ENCODE measurements around the gene SLC39A9. TPM values are rescaled to one million over a fixed set of nuclear protein-coding genes. Genes with fewer than 3 reads are reported as not detected.
"Not testable (repeated sequence)": the region's sequence is repeated elsewhere in the genome, so short reads cannot be mapped to it uniquely, and the experiment has no call there.

The SLC39A9 gene
- total and polyA plus RNA-seq, 2 donors (not counting 1 experiment from before 2014, with no cell fraction given) = 18.4 to 59.1 TPM

DNA sequence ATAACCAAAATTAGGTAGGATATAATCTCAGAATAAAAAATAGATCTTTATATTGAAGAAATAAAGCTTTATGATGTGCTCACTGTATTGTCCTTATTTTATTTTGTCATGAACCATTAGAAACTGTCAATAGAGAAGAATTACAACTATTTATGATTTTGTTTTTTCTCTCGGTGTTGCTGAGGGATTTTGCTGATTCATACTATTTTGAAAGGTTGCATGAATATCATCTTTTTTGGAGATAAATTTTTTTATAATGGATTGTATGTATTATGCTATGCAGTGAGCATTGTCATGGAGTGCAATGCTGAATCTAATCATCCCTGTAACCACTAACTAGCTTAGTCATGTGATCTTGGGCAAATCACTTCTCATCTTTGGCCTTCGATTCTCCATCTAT, 15.0 kb downstream of the SLC39A9 start:
- Histone ChIP-seq H3K27me3 (replicated peaks in 1 of 4; ENCODE audit: control extremely low read depth in 1 of 4, control insufficient read depth in 3 of 4, insufficient read depth in 4 of 4, low read length in 3 of 4) (no peaks in the 10 kb centered on the region), H3K4me3 (ENCODE audit: control extremely low read depth in 1 of 5, extremely low read depth in 1 of 5, insufficient read depth in 1 of 5, low read depth in 2 of 5, low read length in 4 of 5) (no peak overlapping the region), H2AFZ (ENCODE audit: insufficient read depth, low read depth, low read length, poor library complexity, severe bottlenecking) (no peak overlapping the region), H3K9ac (ENCODE audit: low read length) (no peak overlapping the region), H3K4me2 (replicated peaks; ENCODE audit: low read depth, low read length, poor library complexity, severe bottlenecking) (no peak overlapping the region), H3K36me3 (replicated peaks in 1 of 2; ENCODE audit: control extremely low read depth in 1 of 2, control insufficient read depth in 1 of 2, extremely low read depth in 1 of 2, insufficient read depth in 2 of 2, low read length in 1 of 2) (no peaks in the 10 kb centered on the region), H4K20me1 (ENCODE audit: control insufficient read depth, insufficient read depth, low read length, poor library complexity, severe bottlenecking) (peaks cover 28% of the 10 kb centered on the region), H3K9me3 (ENCODE audit: control extremely low read depth in 1 of 3, control insufficient read depth in 2 of 3, insufficient read depth in 1 of 3, low read length in 2 of 3) (peaks cover 0 to 2% (median 0%) of the 10 kb centered on the region in 3 donors), H3K27ac (ENCODE audit: low read length in 2 of 2) (no peak overlapping the region), H3K79me2 (ENCODE audit: control insufficient read depth, insufficient read depth, low read length) (peaks cover 64% of the 10 kb centered on the region), H3K4me1 (ENCODE audit: control insufficient read depth in 2 of 2, insufficient read depth in 2 of 2, low read length in 2 of 2) (no peaks in the 10 kb centered on the region)
- no peak for ATAC-seq (ENCODE audit: low read depth)
- H3K4me3 Mint-ChIP-seq = no peak overlapping the region
- intact Hi-C loops (cut with micrococcal nuclease) = no loop called here
- TF ChIP-seq, protein P1, sequence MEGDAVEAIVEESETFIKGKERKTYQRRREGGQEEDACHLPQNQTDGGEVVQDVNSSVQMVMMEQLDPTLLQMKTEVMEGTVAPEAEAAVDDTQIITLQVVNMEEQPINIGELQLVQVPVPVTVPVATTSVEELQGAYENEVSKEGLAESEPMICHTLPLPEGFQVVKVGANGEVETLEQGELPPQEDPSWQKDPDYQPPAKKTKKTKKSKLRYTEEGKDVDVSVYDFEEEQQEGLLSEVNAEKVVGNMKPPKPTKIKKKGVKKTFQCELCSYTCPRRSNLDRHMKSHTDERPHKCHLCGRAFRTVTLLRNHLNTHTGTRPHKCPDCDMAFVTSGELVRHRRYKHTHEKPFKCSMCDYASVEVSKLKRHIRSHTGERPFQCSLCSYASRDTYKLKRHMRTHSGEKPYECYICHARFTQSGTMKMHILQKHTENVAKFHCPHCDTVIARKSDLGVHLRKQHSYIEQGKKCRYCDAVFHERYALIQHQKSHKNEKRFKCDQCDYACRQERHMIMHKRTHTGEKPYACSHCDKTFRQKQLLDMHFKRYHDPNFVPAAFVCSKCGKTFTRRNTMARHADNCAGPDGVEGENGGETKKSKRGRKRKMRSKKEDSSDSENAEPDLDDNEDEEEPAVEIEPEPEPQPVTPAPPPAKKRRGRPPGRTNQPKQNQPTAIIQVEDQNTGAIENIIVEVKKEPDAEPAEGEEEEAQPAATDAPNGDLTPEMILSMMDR (IDR thresholded peaks at IDR 0.05) = no peak
- no peak for TF ChIP-seq EZH2 (IDR thresholded peaks at IDR 0.05; ENCODE audit: borderline replicate concordance, insufficient read depth, low read depth, low read length, poor library complexity, severe bottlenecking)
- H3K27ac Mint-ChIP-seq = no peak overlapping the region
- H3K9me3 Mint-ChIP-seq (ENCODE audit: insufficient read depth) = no peaks in the 10 kb centered on the region
- POLR2A ChIA-PET = interaction anchor here (0.6 kb wide), 1 partner anchor 465 kb away, joined by 4 read pairs; no protein-coding TSS in a partner anchor
- no CpG with 5 or more reads among the region's 2 CpGs for WGBS (ENCODE audit: insufficient coverage)
- no peaks in the 10 kb centered on the region for H3K27me3 Mint-ChIP-seq
- CTCF ChIA-PET = no interaction called here
- no peak for DNase-seq
- H3K4me1 Mint-ChIP-seq = peaks cover 25% of the 10 kb centered on the region

DNA sequence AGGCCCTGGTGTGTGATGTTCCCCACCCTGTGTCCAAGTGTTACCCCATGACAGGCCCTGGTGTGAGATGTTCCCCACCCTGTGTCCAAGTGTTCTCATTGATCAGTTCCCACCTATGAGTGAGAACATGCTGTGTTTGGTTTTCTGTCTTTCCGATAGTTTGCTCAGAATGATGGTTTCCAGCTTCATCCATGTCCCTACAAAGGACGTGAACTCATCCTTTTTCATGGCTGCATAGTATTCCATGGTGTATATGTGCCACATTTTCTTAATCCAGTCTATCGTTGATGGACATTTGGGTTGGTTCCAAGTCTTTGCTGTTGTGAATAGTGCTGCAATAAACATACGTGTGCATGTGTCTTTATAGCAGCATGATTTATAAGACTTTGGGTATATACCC, 17.6 kb downstream of the SLC39A9 start:
- H3K4me1 Mint-ChIP-seq = peaks cover 46% of the 10 kb centered on the region
- H3K4me2 ChIP-seq (replicated peaks; ENCODE audit: low read depth, low read length, poor library complexity, severe bottlenecking); H3K4me3 ChIP-seq (ENCODE audit: control extremely low read depth in 1 of 5, extremely low read depth in 1 of 5, insufficient read depth in 1 of 5, low read depth in 2 of 5, low read length in 4 of 5); H3K9me3 Mint-ChIP-seq (ENCODE audit: insufficient read depth); H3K27me3 ChIP-seq (replicated peaks in 1 of 4; ENCODE audit: control extremely low read depth in 1 of 4, control insufficient read depth in 3 of 4, insufficient read depth in 4 of 4, low read length in 3 of 4); ATAC-seq (ENCODE audit: low read depth); H3K27ac Mint-ChIP-seq; DNase-seq; H3K9ac ChIP-seq (ENCODE audit: low read length); H3K4me3 Mint-ChIP-seq; POLR2A ChIA-PET; H3K4me1 ChIP-seq (ENCODE audit: control insufficient read depth in 2 of 2, insufficient read depth in 2 of 2, low read length in 2 of 2); H3K27ac ChIP-seq (ENCODE audit: low read length in 2 of 2); CTCF ChIA-PET; H3K27me3 Mint-ChIP-seq; intact Hi-C loops (cut with micrococcal nuclease); H3K36me3 ChIP-seq (replicated peaks in 1 of 2; ENCODE audit: control extremely low read depth in 1 of 2, control insufficient read depth in 1 of 2, extremely low read depth in 1 of 2, insufficient read depth in 2 of 2, low read length in 1 of 2); H2AFZ ChIP-seq (ENCODE audit: insufficient read depth, low read depth, low read length, poor library complexity, severe bottlenecking); H3K9me3 ChIP-seq (ENCODE audit: control extremely low read depth in 1 of 3, control insufficient read depth in 2 of 3, insufficient read depth in 1 of 3, low read length in 2 of 3); H4K20me1 ChIP-seq (ENCODE audit: control insufficient read depth, insufficient read depth, low read length, poor library complexity, severe bottlenecking): not testable (repeated sequence)
- WGBS (ENCODE audit: insufficient coverage) = no CpG with 5 or more reads among the region's 4 CpGs
- H3K79me2 ChIP-seq (ENCODE audit: control insufficient read depth, insufficient read depth, low read length) = peaks cover 38% of the 10 kb centered on the region

All from B cell (primary cell).